Activated T-cell treated with anti-CD3 and anti-CD28 coated beads, Interleukin-2, amount 50 U/mL, for 48 hours (primary cell): ENCODE data around the gene TMEM213.

Experiments used
- DNase-seq, 2 experiments: peaks; one replicate each; pipeline ENCODE4 v3.0.0-alpha.2; 2020

Gene TMEM213

GRCh38 chr7:138878051-138878450 is 80.3 kb downstream of the TMEM213 start:
- DNase-seq = no peak

- no peak for DNase-seq
These were observed 81.1 kb downstream of the TMEM213 start for GRCh38 chr7:138878856-138879255.

- DNase-seq = no peak
These were observed 81.6 kb downstream of the TMEM213 start for GRCh38 chr7:138879356-138879755.

- no peak for DNase-seq
These were observed 83.2 kb downstream of the TMEM213 start for GRCh38 chr7:138880881-138881578.

GRCh38 chr7:138881579-138882188 is 83.9 kb downstream of the TMEM213 start:
- DNase-seq = no peak

- DNase-seq = no peak
These were observed 84.5 kb downstream of the TMEM213 start for GRCh38 chr7:138882249-138882648.

GRCh38 chr7:138885383-138886147 is 87.8 kb downstream of the TMEM213 start:
- DNase-seq = no peak

GRCh38 chr7:138886501-138886917 is 88.7 kb downstream of the TMEM213 start:
- DNase-seq = no peak

- no peak for DNase-seq
These were observed 89.4 kb downstream of the TMEM213 start for GRCh38 chr7:138887085-138887710.
